Effector CD4-positive, alpha-beta T cell (primary cell): ENCODE data around the gene CTPS1.
A peak's percentile ranks its signal among the peaks of the same experiment; 100 is the strongest.

Experiments used
- DNase-seq: peaks from one replicate; pipeline ENCODE4 v3.0.0-alpha.2; 2020
- total RNA-seq: gene quantifications from one replicate; lab custom pipeline; 2026; lab: John Stamatoyannopoulos, UW

Gene CTPS1, protein sequence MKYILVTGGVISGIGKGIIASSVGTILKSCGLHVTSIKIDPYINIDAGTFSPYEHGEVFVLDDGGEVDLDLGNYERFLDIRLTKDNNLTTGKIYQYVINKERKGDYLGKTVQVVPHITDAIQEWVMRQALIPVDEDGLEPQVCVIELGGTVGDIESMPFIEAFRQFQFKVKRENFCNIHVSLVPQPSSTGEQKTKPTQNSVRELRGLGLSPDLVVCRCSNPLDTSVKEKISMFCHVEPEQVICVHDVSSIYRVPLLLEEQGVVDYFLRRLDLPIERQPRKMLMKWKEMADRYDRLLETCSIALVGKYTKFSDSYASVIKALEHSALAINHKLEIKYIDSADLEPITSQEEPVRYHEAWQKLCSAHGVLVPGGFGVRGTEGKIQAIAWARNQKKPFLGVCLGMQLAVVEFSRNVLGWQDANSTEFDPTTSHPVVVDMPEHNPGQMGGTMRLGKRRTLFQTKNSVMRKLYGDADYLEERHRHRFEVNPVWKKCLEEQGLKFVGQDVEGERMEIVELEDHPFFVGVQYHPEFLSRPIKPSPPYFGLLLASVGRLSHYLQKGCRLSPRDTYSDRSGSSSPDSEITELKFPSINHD
- 64.0 reads per million, percentile 74 among the genes with 10 or more reads in this experiment for total RNA-seq

DNA sequence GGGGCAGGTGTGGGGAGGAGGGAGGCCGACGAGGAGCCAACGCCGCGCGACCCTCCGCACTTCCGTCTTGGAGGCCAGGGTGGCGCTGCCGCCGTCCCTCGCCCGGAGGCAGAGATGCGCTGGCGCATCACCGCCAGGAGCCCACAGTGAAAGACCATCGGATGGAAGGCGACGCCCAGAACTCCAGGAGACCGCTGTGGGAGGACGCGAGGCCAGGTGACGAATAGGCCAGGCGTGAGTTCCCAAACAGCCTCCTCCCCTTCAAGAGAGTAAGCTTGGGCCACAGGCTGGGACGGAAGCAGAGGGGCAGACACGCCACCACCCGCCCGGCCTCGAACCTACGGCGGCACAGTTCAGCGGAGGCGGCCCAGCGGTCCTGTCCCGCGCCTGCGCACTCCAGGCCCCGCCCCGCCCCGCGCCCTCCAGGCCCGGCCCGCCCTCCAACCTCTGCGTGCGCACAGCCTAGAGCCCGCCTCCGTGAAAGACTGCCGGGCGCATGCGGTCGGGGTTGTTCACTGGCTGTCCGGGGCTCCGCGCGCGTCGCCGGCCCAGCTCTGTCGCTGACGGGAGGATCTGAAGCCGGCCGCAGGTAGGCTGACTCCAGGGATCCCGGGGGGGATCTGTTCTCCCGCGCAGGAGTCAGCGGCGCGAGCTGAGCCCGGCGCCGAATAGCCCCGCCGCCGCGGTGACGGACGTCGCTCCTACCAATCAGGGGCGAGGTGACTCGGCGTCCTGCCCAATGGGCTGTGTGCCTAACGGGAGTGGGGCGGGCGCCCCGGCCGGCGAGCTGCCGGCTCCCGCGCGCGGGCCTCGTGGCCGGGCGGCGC is at the start of gene CTPS1:
Gene CTPS1 (plus strand): TSS at position 456 of the 827 bp plus-strand sequence. CDS start 3,595 bp downstream, outside the sequence.
- DNase-seq, result peak; percentile 93

GRCh38 chr1:40930174-40930964 is 49.1 kb upstream of the CTPS1 start:
- no peak for DNase-seq

- no peak for DNase-seq
These were observed 47.9 kb upstream of the CTPS1 start for GRCh38 chr1:40931601-40932000.

GRCh38 chr1:40932006-40932405 is 47.5 kb upstream of the CTPS1 start:
- no peak for DNase-seq

- no peak for DNase-seq
These were observed 42.6 kb upstream of the CTPS1 start for GRCh38 chr1:40936931-40937339.

DNA sequence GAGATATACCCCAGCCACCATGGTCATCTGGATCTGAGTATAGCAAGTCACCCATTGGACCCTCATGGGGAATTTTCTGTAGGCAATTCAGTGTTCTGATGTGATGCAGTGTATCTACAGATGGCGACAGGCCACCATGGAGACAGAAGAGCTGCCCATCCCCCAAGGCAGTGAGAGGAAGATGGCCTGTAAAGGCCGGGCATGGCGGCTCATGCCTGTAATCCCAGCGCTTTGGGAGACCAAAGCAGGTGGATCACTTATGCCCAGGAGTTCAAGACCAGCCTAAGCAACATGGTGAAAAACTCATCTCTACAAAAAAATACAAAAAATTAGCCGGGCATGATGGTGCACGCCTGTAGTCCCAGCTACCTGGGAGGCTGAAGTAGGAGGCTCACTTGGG is 41.1 kb upstream of the CTPS1 start:
- DNase-seq, result no peak

GRCh38 chr1:40939320-40940059 is 40.0 kb upstream of the CTPS1 start:
- DNase-seq, result no peak

GRCh38 chr1:40944326-40944725 is 35.2 kb upstream of the CTPS1 start:
- no peak for DNase-seq

GRCh38 chr1:40944841-40945430 is 34.6 kb upstream of the CTPS1 start:
- no peak for DNase-seq

DNA sequence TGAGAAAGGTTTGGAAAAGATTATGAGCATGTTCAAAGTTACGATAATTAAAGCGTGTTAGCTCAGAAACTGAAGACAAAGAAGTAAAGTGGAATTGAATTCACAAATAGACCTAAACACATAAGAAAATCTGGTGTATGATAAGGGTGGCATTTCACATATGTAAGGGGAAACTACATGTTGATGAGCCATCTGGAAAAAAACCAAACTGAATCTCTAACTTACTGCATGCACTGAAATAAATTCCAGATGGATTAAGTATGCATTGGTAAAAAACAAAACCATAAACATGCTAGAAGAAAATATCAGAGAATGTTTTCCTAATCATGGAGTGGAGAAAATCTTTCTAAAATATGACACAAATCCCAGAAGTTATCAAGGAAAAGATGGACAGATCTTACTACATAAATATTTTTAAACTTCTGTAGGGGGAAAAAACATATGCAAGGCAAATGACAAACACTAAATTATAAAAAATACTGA is 34.0 kb upstream of the CTPS1 start:
- DNase-seq, result no peak

- peak; percentile 22 for DNase-seq
These were observed 30.6 kb upstream of the CTPS1 start for GRCh38 chr1:40948741-40949443.

DNA sequence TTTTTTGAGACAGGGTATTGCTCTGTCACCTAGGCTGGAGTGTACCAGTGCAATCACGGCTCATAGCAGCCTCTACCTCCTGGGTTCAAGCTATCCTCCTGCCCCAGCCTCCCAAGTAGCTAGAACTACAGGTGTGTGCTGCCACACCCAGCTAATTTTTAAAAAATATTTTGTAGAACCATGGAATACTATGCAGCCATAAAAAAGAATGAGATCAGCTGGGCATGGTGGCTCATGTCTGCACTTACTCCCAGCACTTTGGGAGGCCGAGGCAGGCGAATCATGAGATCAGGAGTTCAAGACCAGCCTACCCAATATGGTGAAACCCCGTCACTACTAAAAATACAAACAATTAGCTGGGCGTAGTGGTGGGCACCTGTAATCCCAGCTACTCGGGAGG is 29.9 kb upstream of the CTPS1 start:
- DNase-seq, result no peak

DNA sequence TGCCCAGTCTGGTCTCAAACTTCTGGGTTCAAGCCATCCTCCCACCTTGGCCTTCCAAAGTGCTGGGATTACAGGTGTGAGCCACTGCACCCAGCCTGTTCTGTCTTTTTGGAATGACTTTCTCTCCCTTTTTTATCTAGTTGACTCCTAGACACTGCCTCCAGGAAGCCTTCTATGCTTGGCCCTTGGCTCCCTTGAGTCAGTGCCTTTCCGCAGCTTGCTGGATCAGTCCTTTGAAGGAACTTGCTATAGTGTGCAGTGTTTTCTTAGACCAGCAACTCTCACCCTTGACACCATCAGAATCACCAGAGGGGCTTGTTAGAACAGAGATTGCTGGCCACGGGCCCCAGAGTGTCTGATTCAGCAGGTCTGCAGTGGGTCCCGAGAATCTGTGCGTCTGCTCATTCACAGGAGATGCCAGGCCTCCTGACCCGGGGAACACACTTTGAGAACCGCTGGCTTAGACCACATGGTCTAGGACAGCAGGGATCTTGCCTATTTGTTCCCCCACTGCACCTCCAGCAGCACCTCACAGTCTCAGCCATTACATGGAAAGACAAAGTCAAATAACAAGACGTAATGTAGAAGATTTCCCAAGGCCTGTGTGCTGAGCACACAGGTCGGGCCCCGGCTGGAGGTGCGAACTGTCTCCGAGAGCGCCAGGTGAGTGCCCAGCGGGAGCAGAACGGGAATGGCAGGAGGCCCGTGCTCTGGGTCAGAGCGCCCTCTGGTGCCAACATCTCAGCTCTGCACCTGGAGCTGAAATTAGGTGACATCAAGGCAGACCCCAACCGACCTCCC is 27.4 kb upstream of the CTPS1 start:
- peak; percentile 47 for DNase-seq

GRCh38 chr1:40952744-40953315 is 26.7 kb upstream of the CTPS1 start:
- DNase-seq, result no peak

DNA sequence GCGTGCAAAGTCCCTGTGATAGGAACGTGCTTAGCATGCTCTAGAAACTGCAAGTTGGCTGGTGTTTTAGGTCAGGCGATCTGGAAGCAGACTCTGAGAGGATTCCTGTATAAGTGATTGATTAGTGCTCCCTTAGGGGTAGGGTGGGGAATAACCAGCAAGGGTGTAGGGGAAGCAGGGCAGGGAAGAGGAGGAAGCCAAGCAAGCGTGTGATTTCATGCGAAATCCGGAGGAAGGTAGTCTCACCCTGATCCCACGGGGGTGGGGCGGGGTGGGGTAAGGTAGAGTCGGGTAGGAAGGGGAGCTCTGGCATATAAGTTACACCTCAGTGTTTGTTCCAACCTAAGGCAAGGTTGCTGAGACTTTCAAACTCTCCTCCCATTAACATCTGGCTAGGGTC is 24.9 kb upstream of the CTPS1 start:
- DNase-seq, result no peak

DNA sequence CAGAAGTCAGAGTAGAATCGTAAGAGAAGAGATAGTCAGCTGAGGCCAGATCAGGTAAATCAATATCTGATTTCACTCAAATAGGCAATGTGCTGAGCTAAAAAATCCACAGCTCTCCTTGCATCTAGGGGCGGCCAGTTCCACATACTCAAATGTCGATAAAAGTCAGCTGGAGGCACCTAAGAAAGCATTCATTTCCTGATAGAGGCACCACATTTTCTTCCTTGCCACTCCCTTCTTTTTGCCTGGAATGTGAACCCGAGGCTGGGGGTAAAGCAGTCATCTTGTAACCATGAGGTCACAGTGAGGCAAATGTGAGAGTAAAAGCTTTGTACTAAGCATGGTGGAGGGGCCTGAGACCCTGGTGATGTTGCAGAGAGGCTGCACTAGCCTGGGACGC is 24.2 kb upstream of the CTPS1 start:
- DNase-seq, result no peak

GRCh38 chr1:40956407-40956806 is 23.1 kb upstream of the CTPS1 start:
- DNase-seq, result no peak

DNA sequence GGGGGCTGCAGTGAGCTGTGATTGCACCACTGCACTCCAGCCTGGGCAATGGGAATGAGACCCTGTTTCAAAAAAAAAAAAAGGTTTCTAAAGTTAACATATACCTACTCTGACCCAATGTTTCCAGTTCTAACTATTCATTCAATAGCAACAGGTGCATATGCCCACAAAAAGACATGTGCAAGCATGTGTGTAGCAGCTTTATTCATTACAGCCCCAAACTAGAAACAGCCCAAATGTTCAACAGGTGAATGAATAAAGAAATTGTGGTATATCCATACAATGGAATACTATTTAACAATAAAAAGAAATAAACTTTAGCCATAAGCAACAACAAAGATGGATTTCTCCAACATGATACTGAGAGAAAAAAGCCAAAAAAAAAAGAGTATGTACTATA is 21.3 kb upstream of the CTPS1 start:
- DNase-seq, result no peak

DNA sequence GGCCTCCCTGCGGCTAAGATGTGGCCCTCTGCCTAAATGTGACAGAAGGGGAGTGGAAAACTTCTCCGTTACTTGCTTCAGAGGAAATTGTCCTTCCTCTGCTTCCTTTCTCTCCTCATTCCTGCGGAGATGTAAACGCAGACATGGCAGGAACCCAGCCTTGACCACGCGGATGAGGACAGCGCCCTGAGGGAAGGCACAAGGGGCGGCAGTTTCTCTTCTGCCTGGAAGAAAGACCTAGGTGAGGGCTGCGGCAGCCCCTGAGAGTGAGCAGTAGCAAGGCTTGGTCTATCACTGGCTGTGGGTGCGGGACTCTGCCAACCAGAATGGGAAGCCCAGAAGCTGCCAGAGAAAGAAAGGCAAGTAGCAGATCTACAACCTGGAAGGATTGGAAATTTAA is 14.0 kb upstream of the CTPS1 start:
- DNase-seq, result no peak
